H1 (cell line): ENCODE results near the gene FSIP1. TPM values are rescaled to one million over a fixed set of nuclear protein-coding genes. Genes with fewer than 3 reads are reported as not detected.

Experiments
- CTCF ChIA-PET: fragments of 300-600 bp; sonication (Branson Sonifier 250); formaldehyde crosslinking; loops from one replicate; lab custom pipeline; 2021; ENCODE audit not compliant: partially characterized antibody; lab: Charles Lee
- POLR2A ChIA-PET: fragments of 300-600 bp; sonication (Branson Sonifier 250); formaldehyde crosslinking; loops from one replicate; lab custom pipeline; 2021; ENCODE audit warnings: inconsistent platforms; ENCODE audit not compliant: partially characterized antibody; lab: Charles Lee
- DNase-seq, 2 experiments: peaks; one replicate each; pipeline versions ENCODE4 v3.0.0 to v3.0.0-alpha.2; 2010 to 2022; ENCODE audit warnings: low spot score in 2 of 2, low read depth in 1 of 2, mixed read lengths in 1 of 2
- FAIRE-seq: peaks from 2 replicates; lab custom pipeline; 2011; peaks lifted over from hg19 to GRCh38; lab: Jason Lieb, UNC
- H2AFZ ChIP-seq: 2 replicates; pipeline ENCODE4 v1.8.1; 2012; ENCODE audit warnings: low read length, inconsistent platforms
- H2AK5ac ChIP-seq: 2 replicates; pipeline ENCODE4 v1.6.1; 2013; ENCODE audit warnings: low read depth, low read length
- H2BK120ac ChIP-seq: replicated peaks from 2 replicates; pipeline ENCODE3; 2013; ENCODE audit warnings: low read depth, low read length, inconsistent platforms
- H2BK12ac ChIP-seq: 2 replicates; pipeline ENCODE4 v1.6.1; 2013; ENCODE audit warnings: low read depth, low read length
- H2BK15ac ChIP-seq: 2 replicates; pipeline ENCODE4 v1.6.1; 2013; ENCODE audit warnings: low read length
- H2BK20ac ChIP-seq: 2 replicates; pipeline ENCODE4 v1.6.1; 2013; ENCODE audit warnings: low read length
- H2BK5ac ChIP-seq: 2 replicates; pipeline ENCODE4 v1.6.1; 2013; ENCODE audit warnings: low read depth, low read length
- H3K14ac ChIP-seq: 2 replicates; pipeline ENCODE4 v1.6.1; 2013; ENCODE audit warnings: inconsistent platforms; ENCODE audit not compliant: insufficient read length
- H3K18ac ChIP-seq: 2 replicates; pipeline ENCODE4 v1.6.1; 2013; ENCODE audit warnings: low read length; ENCODE audit errors: extremely low read depth
- H3K23ac ChIP-seq: 2 replicates; pipeline ENCODE4 v1.6.1; 2013; ENCODE audit warnings: inconsistent platforms; ENCODE audit not compliant: insufficient read length
- H3K23me2 ChIP-seq: 2 replicates; pipeline ENCODE4 v1.6.1; 2013; ENCODE audit warnings: low read depth, low read length
- H3K27ac ChIP-seq: 2 replicates; pipeline ENCODE4 v1.6.1; 2011; ENCODE audit warnings: low read depth, low read length, inconsistent platforms
- H3K27me3 ChIP-seq, 4 experiments: replicated peaks in 1 of 4; 1 replicate in 1 of 4; 2 replicates in 3 of 4; pipeline versions ENCODE4 v1.6.1 to v1.8.1; 2011 to 2013; ENCODE audit warnings: low read length in 3 of 4, mild to moderate bottlenecking in 3 of 4, inconsistent platforms in 2 of 4, mixed read lengths in 2 of 4, moderate library complexity in 1 of 4; ENCODE audit not compliant: control insufficient read depth in 3 of 4, insufficient read depth in 3 of 4; ENCODE audit errors: extremely low read depth in 1 of 4
- H3K36me3 ChIP-seq, 4 experiments: 2 replicates each; pipeline versions ENCODE4 v1.6.1 to v1.8.1; 2011 to 2013; ENCODE audit warnings: mild to moderate bottlenecking in 4 of 4, low read length in 3 of 4, moderate library complexity in 2 of 4, control low read depth in 1 of 4, inconsistent platforms in 1 of 4; ENCODE audit not compliant: insufficient read depth in 4 of 4, control insufficient read depth in 2 of 4
- H3K4ac ChIP-seq: replicated peaks from 2 replicates; pipeline ENCODE3; 2013; ENCODE audit warnings: low read length, low read depth, mixed read lengths, inconsistent platforms; ENCODE audit not compliant: insufficient read length
- H3K4me1 ChIP-seq, 4 experiments: replicated peaks in 1 of 4; 1 replicate in 1 of 4; 2 replicates in 3 of 4; pipeline versions ENCODE4 v1.6.1 to v1.8.1; 2011 to 2013; ENCODE audit warnings: low read length in 3 of 4, inconsistent platforms in 2 of 4, mixed read lengths in 1 of 4; ENCODE audit not compliant: insufficient read depth in 4 of 4, control insufficient read depth in 3 of 4
- H3K4me2 ChIP-seq, 2 experiments: 2 replicates each; pipeline versions ENCODE4 v1.6.1 to v1.8.1; 2011 to 2013; ENCODE audit warnings: low read depth in 2 of 2, low read length in 2 of 2, control low read depth in 1 of 2, inconsistent platforms in 1 of 2, mild to moderate bottlenecking in 1 of 2; ENCODE audit not compliant: insufficient read depth in 1 of 2
- H3K4me3 ChIP-seq, 4 experiments: fragments of 200-600, 300-600 bp in 1 of 4; sonication (generic), shearing (Covaris generic), sonication (Bioruptor Twin) in 1 of 4; 2 replicates each; pipeline versions ENCODE4 v1.5.1 to v1.8.1; 2011 to 2016; ENCODE audit warnings: low read length in 4 of 4, low read depth in 3 of 4, control low read depth in 2 of 4, inconsistent platforms in 2 of 4, mild to moderate bottlenecking in 2 of 4, mixed read lengths in 1 of 4, moderate library complexity in 1 of 4; ENCODE audit not compliant: insufficient read depth in 2 of 4; ENCODE audit errors: extremely low read depth in 1 of 4
- H3K56ac ChIP-seq: replicated peaks from 2 replicates; pipeline ENCODE3; 2013; ENCODE audit warnings: low read depth, mild to moderate bottlenecking, mixed read lengths, low read length, inconsistent platforms; ENCODE audit not compliant: insufficient read length
- H3K79me1 ChIP-seq: 2 replicates; pipeline ENCODE4 v1.6.1; 2013; ENCODE audit warnings: low read depth, low read length, control low read depth
- H3K79me2 ChIP-seq, 2 experiments: 2 replicates each; pipeline versions ENCODE4 v1.6.1 to v1.8.1; 2012 to 2013; ENCODE audit warnings: low read length in 2 of 2, mild to moderate bottlenecking in 2 of 2, inconsistent platforms in 1 of 2; ENCODE audit not compliant: insufficient read depth in 2 of 2, control insufficient read depth in 1 of 2
- H3K9ac ChIP-seq, 4 experiments: replicated peaks in 1 of 4; 1 replicate in 1 of 4; 2 replicates in 3 of 4; pipeline versions ENCODE4 v1.6.1 to v1.8.1; 2011 to 2013; ENCODE audit warnings: low read depth in 3 of 4, low read length in 3 of 4, control low read depth in 2 of 4, mild to moderate bottlenecking in 2 of 4, moderate library complexity in 2 of 4, inconsistent platforms in 1 of 4; ENCODE audit errors: extremely low read depth in 1 of 4
- H3K9me3 ChIP-seq, 2 experiments: 2 replicates each; pipeline versions ENCODE4 v1.6.1 to v1.8.1; 2012 to 2013; ENCODE audit warnings: mild to moderate bottlenecking in 2 of 2, moderate library complexity in 2 of 2, control low read depth in 1 of 2, inconsistent platforms in 1 of 2, low read depth in 1 of 2, low read length in 1 of 2, mixed read lengths in 1 of 2; ENCODE audit not compliant: insufficient read depth in 2 of 2
- H4K20me1 ChIP-seq, 2 experiments: replicated peaks in 1 of 2; 2 replicates each; pipeline versions ENCODE3 to v1.8.1; 2011 to 2013; ENCODE audit warnings: inconsistent platforms in 2 of 2, low read length in 2 of 2, mild to moderate bottlenecking in 1 of 2; ENCODE audit not compliant: insufficient read depth in 2 of 2, control insufficient read depth in 1 of 2
- H4K5ac ChIP-seq: 2 replicates; pipeline ENCODE4 v1.6.1; 2013; ENCODE audit warnings: low read length, low read depth, mixed read lengths, inconsistent platforms; ENCODE audit not compliant: insufficient read length
- H4K8ac ChIP-seq: 2 replicates; pipeline ENCODE4 v1.8.0; 2013; ENCODE audit warnings: mild to moderate bottlenecking, moderate library complexity, low read length, inconsistent platforms; ENCODE audit not compliant: insufficient read depth; ENCODE audit errors: extremely low read depth
- H4K91ac ChIP-seq: replicated peaks from 2 replicates; pipeline ENCODE3; 2013; ENCODE audit warnings: low read length, mixed read lengths, inconsistent platforms; ENCODE audit not compliant: insufficient read length
- NRF1 ChIP-seq: IDR thresholded peaks from 2 replicates; pipeline ENCODE4 v1.6.1; 2011; ENCODE audit warnings: mild to moderate bottlenecking, low read depth, low read length, improper control_type of control experiment
- POLR2A ChIP-seq, 2 experiments: IDR thresholded peaks; 1 replicate in 1 of 2; 2 replicates in 1 of 2; pipeline ENCODE4 v1.6.1; 2011; ENCODE audit warnings: low read depth in 2 of 2, low read length in 2 of 2, mild to moderate bottlenecking in 2 of 2; ENCODE audit errors: control extremely low read depth in 1 of 2
- POLR2AphosphoS5 ChIP-seq: IDR thresholded peaks from 2 replicates; pipeline ENCODE4 v1.6.1; 2011; ENCODE audit warnings: low read depth, low read length
- TAF7 ChIP-seq: optimal IDR thresholded peaks from 2 replicates; pipeline ENCODE3; 2011; ENCODE audit warnings: low read depth, mild to moderate bottlenecking, inconsistent platforms, low read length, moderate library complexity, borderline replicate concordance
- WGBS, 2 experiments: shearing (Covaris generic) in 1 of 2; methylation state at CpG; one replicate each; pipeline versions ENCODE4 v1.1.6 to v1.1.7; 2013 to 2015; ENCODE audit warnings: low lambda C conversion rate in 2 of 2, mixed read lengths in 2 of 2, inconsistent platforms in 1 of 2, low coverage in 1 of 2, missing lambda C conversion rate in 1 of 2; ENCODE audit not compliant: insufficient replicate concordance in 2 of 2, insufficient coverage in 1 of 2, insufficient read length in 1 of 2; ENCODE audit errors: extremely low coverage in 1 of 2, missing lambda C conversion rate in 1 of 2; 5-methylcytosine and 5-hydroxymethylcytosine counted together
- polyA plus RNA-seq, 7 experiments: library from polyadenylated mRNA; depleted of rRNA in 3 of 7; stranded (reverse) in 5 of 7; unstranded in 2 of 7; fragments of >200 nt in 5 of 7; fragments of 200-250 nt in 2 of 7; gene quantifications; 1 replicate in 5 of 7; 2 replicates in 1 of 7; 4 replicates in 1 of 7; pipeline versions ENCODE4 v1.2.1 to v1.2.3, GENCODE V29; 2011 to 2013; ENCODE audit warnings: missing spikeins in 2 of 7, mixed read lengths in 2 of 7
- total RNA-seq: library from RNA; stranded (reverse); fragmentation: NEBNext Ultra II Directional; extraction: Animal tissue kit (Norgen Biotek cat#: 25700); gene quantifications from 2 replicates; pipeline ENCODE4 v1.2.1, GENCODE V29; 2021

Gene FSIP1
- total and polyA plus RNA-seq, 2 of the 8 experiments (the other 6 are each of a cell fraction or from before 2014, with no cell fraction given): 0.18 to 1.3 TPM

DNA sequence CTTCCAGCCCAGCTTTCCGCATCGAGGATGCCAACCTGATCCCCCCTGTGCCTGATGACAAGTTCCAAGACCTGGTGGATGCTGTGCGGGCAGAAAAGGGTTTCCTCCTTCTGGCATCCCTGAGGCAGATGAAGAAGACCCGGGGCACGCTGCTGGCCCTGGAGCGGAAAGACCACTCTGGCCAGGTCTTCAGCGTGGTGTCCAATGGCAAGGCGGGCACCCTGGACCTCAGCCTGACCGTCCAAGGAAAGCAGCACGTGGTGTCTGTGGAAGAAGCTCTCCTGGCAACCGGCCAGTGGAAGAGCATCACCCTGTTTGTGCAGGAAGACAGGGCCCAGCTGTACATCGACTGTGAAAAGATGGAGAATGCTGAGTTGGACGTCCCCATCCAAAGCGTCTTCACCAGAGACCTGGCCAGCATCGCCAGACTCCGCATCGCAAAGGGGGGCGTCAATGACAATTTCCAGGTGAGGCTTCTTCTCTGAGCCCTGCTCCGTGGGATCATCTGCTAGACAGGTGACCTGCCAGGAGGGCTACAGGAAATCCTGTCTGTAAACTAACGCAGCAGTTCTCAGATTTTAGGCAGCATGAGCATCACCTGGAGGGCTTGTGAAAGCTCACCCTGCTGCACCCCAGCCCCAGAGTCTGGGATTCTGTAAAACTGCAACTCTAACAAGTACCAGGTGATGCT is 200.2 kb downstream of the FSIP1 start:
- H3K23ac ChIP-seq: no peak overlapping the region
- FAIRE-seq: no peak
- H4K20me1 ChIP-seq: peaks cover 0 to 2% of the 10 kb centered on the region in 2 experiments
- peak overlapping the region; percentile 31; the same call in 1 of the 2 replicates for H4K8ac ChIP-seq
- H2AK5ac ChIP-seq: no peak overlapping the region; the same call in 1 of the 2 replicates
- CTCF ChIA-PET: interaction anchor here (0.6 to 3.5 kb wide), 16 partner anchors 9 to 1018 kb away, joined by 3 to 18 read pairs (median 4); partner anchors contain the start of gene RASGRP1
- H3K4me1 ChIP-seq: peaks cover 9 to 24% (median 11%) of the 10 kb centered on the region in 4 experiments
- H3K79me2 ChIP-seq: peaks cover 0 to 20% of the 10 kb centered on the region in 2 experiments; a peak in 2 of 4 replicates
- H3K23me2 ChIP-seq: peaks cover 10% of the 10 kb centered on the region
- no peak overlapping the region for H4K91ac ChIP-seq
- POLR2A ChIA-PET: interaction anchor here (0.6 to 6.3 kb wide), 18 partner anchors 12 to 591 kb away, joined by 3 to 117 read pairs (median 12); no protein-coding TSS in a partner anchor
- no peak overlapping the region for H4K5ac ChIP-seq
- H2BK5ac ChIP-seq: no peak overlapping the region
- H3K9ac ChIP-seq: no peak overlapping the region
- DNase-seq: no peak
- peak overlapping the region in 2 of 4 experiments; percentile 5 to 81; a peak in 5 of 8 replicates for H3K4me3 ChIP-seq
- H3K56ac ChIP-seq: no peak overlapping the region
- no peak overlapping the region for H3K4ac ChIP-seq
- no peak overlapping the region for H3K14ac ChIP-seq
- H2AFZ ChIP-seq: no peak overlapping the region
- peaks cover 27 to 50% (median 41%) of the 10 kb centered on the region in 4 experiments for H3K36me3 ChIP-seq
- H2BK20ac ChIP-seq: no peak overlapping the region
- H2BK120ac ChIP-seq: no peak overlapping the region
- H3K18ac ChIP-seq: no peak overlapping the region
- H3K79me1 ChIP-seq: 0 out of 2 replicates have a peak, but pooled peaks cover 3% of the 10 kb centered on the region
- no peak overlapping the region for H3K27ac ChIP-seq
- no peak overlapping the region for H2BK12ac ChIP-seq
- H3K4me2 ChIP-seq: peak overlapping the region; percentile 70 to 91; a peak in 3 of 4 replicates
- WGBS, 2 experiments: 89% methylated on average over 20 of the region's 20 CpGs; no CpG with 5 or more reads in 1 of the 2 experiments
- peaks cover 0 to 5% (median 0%) of the 10 kb centered on the region in 4 experiments; a peak in 2 of 7 replicates for H3K27me3 ChIP-seq
- H2BK15ac ChIP-seq: no peak overlapping the region
- TF ChIP-seq NRF1 (no peak), POLR2AphosphoS5 (peak; percentile 87), TAF7 (peak; percentile 21), POLR2A (IDR thresholded peaks at IDR 0.05; ENCODE audit: control extremely low read depth in 1 of 2, low read depth in 2 of 2, low read length in 2 of 2) (peak; percentile 8 to 81; a peak in 2 of 3 replicates)
- no peaks in the 10 kb centered on the region for H3K9me3 ChIP-seq
